Measurements from ENCODE around the gene OSBP2.

The OSBP2 gene

DNA sequence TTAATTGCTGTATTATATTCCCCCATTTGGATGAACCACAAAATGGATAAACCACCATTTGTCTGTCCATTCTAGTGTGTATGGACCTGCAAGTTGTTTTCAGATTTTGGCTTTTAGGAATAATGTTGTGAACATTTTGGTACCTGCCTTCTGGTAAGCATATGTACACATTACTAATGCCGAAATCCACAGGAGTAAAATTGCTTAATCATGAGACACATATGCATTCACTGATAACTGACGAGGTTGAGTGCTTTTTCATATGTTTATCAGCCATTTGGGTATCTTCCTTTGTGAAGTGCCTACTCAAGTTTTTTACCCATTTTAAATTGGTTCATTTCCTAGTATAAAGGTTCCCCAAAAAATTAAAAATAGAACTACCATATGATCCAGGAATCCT, 34.2 kb downstream of the OSBP2 start:
- no peak overlapping the region for H3K4me2 ChIP-seq (ENCODE audit: low read length)
- H3K36me3 ChIP-seq (ENCODE audit: control insufficient read depth, low read length), result no peaks in the 10 kb centered on the region
- TF ChIP-seq EZH2phosphoT487 (IDR thresholded peaks at IDR 0.05; ENCODE audit: borderline replicate concordance, low read length), result no peak
- TF ChIP-seq, protein P1, sequence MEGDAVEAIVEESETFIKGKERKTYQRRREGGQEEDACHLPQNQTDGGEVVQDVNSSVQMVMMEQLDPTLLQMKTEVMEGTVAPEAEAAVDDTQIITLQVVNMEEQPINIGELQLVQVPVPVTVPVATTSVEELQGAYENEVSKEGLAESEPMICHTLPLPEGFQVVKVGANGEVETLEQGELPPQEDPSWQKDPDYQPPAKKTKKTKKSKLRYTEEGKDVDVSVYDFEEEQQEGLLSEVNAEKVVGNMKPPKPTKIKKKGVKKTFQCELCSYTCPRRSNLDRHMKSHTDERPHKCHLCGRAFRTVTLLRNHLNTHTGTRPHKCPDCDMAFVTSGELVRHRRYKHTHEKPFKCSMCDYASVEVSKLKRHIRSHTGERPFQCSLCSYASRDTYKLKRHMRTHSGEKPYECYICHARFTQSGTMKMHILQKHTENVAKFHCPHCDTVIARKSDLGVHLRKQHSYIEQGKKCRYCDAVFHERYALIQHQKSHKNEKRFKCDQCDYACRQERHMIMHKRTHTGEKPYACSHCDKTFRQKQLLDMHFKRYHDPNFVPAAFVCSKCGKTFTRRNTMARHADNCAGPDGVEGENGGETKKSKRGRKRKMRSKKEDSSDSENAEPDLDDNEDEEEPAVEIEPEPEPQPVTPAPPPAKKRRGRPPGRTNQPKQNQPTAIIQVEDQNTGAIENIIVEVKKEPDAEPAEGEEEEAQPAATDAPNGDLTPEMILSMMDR (IDR thresholded peaks at IDR 0.05; ENCODE audit: low read depth, low read length, poor library complexity, severe bottlenecking), result no peak
- H3K79me2 ChIP-seq (ENCODE audit: control insufficient read depth, low read length), result no peaks in the 10 kb centered on the region
- no peaks in the 10 kb centered on the region for H3K9me2 ChIP-seq (replicated peaks; ENCODE audit: control insufficient read depth, low read length)
- no peaks in the 10 kb centered on the region for H3F3A ChIP-seq (ENCODE audit: control insufficient read depth, insufficient read depth)
- H3K4me1 ChIP-seq (ENCODE audit: control insufficient read depth, low read length), result no peaks in the 10 kb centered on the region
- H3K4me3 ChIP-seq (ENCODE audit: low read length), result no peak overlapping the region
- H3K27me3 ChIP-seq (ENCODE audit: control insufficient read depth, low read length), result peaks cover 9% of the 10 kb centered on the region; the same call in 1 of the 2 replicates
- H4K20me1 ChIP-seq (ENCODE audit: control insufficient read depth, insufficient read depth, low read depth, low read length), result no peaks in the 10 kb centered on the region
- no peaks in the 10 kb centered on the region for H3K9me3 ChIP-seq (ENCODE audit: control insufficient read depth, insufficient read depth, low read length)
- H3K27ac ChIP-seq (ENCODE audit: low read depth, low read length), result no peak overlapping the region

DNA sequence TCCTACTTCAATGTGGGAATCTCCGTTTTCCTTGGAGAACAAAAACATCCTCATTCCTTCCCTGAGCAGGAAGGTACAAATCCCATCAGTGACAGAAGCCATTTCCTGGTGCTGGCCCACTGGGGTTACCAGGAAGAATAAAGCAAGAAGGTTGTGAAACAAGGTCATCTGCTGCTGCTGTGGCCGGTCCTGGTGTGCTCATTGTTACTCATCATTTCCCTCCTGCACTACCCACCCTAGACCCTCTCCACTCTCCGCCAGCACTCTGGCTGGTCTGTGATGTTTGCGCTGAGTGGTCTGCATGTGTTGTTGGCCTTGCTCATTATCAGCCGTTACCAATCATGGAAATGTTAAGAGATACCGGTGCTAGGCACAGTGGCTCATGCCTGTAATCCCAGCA, 37.0 kb downstream of the OSBP2 start:
- no peak overlapping the region for H3K27ac ChIP-seq (ENCODE audit: low read depth, low read length)
- no peak overlapping the region for H3K4me2 ChIP-seq (ENCODE audit: low read length)
- no peak overlapping the region for H3K4me3 ChIP-seq (ENCODE audit: low read length)
- H3K27me3 ChIP-seq (ENCODE audit: control insufficient read depth, low read length), result peaks cover 9% of the 10 kb centered on the region; the same call in 1 of the 2 replicates
- no peaks in the 10 kb centered on the region for H4K20me1 ChIP-seq (ENCODE audit: control insufficient read depth, insufficient read depth, low read depth, low read length)
- H3K79me2 ChIP-seq (ENCODE audit: control insufficient read depth, low read length), result no peaks in the 10 kb centered on the region
- H3K36me3 ChIP-seq (ENCODE audit: control insufficient read depth, low read length), result no peaks in the 10 kb centered on the region
- no peaks in the 10 kb centered on the region for H3K9me2 ChIP-seq (replicated peaks; ENCODE audit: control insufficient read depth, low read length)
- no peaks in the 10 kb centered on the region for H3F3A ChIP-seq (ENCODE audit: control insufficient read depth, insufficient read depth)
- no peaks in the 10 kb centered on the region for H3K4me1 ChIP-seq (ENCODE audit: control insufficient read depth, low read length)
- TF ChIP-seq, protein P1 (IDR thresholded peaks at IDR 0.05; ENCODE audit: low read depth, low read length, poor library complexity, severe bottlenecking), result no peak
- TF ChIP-seq EZH2phosphoT487 (IDR thresholded peaks at IDR 0.05; ENCODE audit: borderline replicate concordance, low read length), result no peak
- no peaks in the 10 kb centered on the region for H3K9me3 ChIP-seq (ENCODE audit: control insufficient read depth, insufficient read depth, low read length)

DNA sequence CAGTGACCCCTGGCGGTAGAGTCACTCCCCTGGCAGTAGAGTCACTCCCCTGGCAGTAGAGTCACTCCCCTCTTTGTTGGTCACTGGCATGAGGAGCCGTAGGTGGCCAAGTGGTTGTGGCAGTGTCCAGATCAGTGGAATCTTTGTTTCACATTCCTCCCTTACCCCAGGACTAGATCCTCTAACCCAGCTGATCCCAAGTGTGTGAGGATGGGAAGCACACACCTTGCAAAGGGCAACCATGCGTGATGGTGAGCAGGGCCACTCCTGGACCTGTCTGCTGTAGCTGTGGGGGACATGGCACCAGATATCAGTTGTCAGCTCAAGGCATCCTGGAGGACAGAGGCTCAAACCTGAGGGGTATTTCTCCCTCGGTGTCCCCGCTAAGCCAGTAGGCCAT, 37.8 kb downstream of the OSBP2 start:
- Histone ChIP-seq H3K27me3 (ENCODE audit: control insufficient read depth, low read length) (peaks cover 6% of the 10 kb centered on the region; the same call in 1 of the 2 replicates), H3K4me3 (ENCODE audit: low read length) (no peak overlapping the region), H3K4me2 (ENCODE audit: low read length) (no peak overlapping the region), H3K9me3 (ENCODE audit: control insufficient read depth, insufficient read depth, low read length) (no peaks in the 10 kb centered on the region), H3K36me3 (ENCODE audit: control insufficient read depth, low read length) (no peaks in the 10 kb centered on the region), H3K79me2 (ENCODE audit: control insufficient read depth, low read length) (no peaks in the 10 kb centered on the region), H3K27ac (ENCODE audit: low read depth, low read length) (no peak overlapping the region), H3K9me2 (replicated peaks; ENCODE audit: control insufficient read depth, low read length) (no peaks in the 10 kb centered on the region), H3F3A (ENCODE audit: control insufficient read depth, insufficient read depth) (no peaks in the 10 kb centered on the region), H4K20me1 (ENCODE audit: control insufficient read depth, insufficient read depth, low read depth, low read length) (no peaks in the 10 kb centered on the region), H3K4me1 (ENCODE audit: control insufficient read depth, low read length) (no peaks in the 10 kb centered on the region)
- TF ChIP-seq, protein P1 (IDR thresholded peaks at IDR 0.05; ENCODE audit: low read depth, low read length, poor library complexity, severe bottlenecking), result no peak
- no peak for TF ChIP-seq EZH2phosphoT487 (IDR thresholded peaks at IDR 0.05; ENCODE audit: borderline replicate concordance, low read length)
